A204.1 (cell line): Measurements from ENCODE around the gene TMEM92.
"Not testable (repeated sequence)": the region's sequence is repeated elsewhere in the genome, so short reads cannot be mapped to it uniquely, and the experiment has no call there.

Experiments
- FAIRE-seq: peaks from 2 replicates; lab custom pipeline; 2012; peaks lifted over from hg19 to GRCh38; lab: Jason Lieb, UNC

Gene TMEM92

DNA sequence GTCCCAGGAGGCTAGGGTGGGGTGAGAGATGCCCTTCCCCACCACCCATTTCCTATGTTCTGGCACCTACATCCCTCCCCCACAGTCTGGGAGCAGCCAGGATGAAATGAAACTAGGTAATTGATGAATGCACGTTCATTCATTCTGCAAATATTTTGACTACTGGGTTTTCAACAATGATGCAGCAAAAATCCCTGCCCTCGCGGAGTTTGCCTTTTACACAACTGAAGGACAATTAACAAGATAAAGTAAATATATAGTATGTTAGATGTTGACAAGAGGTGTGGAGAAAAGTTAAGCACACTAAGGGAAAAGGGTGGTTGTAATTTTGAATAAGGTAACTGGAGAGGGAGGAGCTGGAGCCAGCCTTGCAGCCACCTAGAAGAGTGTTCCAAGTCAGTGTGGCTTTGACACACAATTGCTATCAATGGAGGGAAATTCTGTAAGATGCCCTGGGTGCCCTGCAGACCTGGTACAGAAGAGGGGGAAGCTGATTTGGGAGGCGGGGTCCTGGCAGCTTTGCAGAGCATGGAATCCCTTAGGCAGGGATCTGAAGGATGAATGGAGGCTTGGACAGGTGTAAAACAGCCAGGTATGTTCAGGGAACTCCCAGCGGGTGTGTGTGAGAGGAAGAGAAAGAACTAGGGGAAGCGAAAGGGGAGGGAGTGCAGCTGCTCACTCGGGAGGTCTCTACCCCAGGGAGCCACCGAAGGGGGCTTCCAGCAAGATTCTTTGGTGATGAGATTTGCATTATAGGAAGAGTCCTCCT, 2.5 kb downstream of the TMEM92 start:
- FAIRE-seq: no peak

DNA sequence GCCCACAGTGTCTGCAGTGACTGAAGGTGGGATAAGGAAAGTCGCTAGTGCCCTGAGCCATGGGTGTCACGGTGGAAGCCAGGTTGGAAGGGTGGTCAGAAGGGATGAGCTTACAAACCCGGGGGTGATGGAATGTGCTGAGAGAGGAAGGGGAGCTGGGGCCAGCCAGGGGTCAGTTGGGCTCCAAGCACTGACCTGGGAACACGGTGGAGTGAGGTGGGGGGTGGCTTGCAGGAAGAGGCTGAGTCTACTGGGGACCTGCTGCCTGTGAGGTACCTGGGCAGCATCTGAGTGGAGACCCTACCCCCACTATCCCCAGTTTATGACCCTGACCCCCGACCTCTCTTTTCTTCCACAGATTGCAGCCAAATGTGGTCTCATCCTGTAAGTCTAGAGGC, 3.1 kb downstream of the TMEM92 start:
- no peak for FAIRE-seq

DNA sequence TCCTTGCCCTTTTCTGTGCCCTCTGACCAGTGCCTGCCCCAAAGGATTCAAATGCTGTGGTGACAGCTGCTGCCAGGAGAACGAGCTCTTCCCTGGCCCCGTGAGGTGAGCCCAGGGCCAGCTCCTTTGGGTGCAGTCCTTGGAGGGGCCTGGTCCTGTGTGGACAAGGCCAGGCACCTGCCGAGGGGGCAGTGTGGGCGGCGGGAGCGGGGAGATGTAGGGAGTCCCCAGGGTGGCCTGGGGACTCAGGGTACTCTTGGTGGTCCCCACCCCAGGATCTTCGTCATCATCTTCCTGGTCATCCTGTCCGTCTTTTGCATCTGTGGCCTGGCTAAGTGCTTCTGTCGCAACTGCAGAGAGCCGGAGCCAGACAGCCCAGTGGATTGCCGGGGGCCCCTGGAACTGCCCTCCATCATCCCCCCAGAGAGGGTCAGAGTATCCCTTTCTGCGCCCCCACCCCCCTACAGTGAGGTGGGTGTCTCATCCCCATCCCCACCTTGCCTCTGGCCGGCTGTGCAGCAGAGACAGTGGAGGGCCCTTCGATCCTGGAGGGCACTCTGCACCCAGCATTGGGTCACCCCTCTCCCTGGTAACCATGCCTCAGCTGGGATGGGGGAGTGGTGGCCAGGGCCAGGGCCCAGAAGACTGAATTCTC, 4.4 kb downstream of the TMEM92 start:
- no peak for FAIRE-seq

DNA sequence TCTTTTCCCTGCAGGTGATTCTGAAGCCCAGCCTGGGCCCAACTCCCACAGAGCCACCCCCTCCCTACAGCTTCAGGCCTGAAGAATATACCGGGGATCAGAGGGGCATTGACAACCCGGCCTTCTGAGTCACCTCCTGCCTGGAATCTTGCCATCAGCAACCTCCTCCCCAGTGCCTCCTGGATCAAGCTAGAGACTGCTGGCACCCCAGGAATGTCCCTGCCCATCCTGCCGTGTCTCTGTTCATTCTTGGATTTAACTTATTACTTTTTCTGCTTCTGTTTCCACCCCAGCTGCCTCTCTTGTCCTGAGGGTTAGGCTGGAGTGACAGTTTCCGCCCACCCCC, 4.9 kb downstream of the TMEM92 start:
- FAIRE-seq: no peak

DNA sequence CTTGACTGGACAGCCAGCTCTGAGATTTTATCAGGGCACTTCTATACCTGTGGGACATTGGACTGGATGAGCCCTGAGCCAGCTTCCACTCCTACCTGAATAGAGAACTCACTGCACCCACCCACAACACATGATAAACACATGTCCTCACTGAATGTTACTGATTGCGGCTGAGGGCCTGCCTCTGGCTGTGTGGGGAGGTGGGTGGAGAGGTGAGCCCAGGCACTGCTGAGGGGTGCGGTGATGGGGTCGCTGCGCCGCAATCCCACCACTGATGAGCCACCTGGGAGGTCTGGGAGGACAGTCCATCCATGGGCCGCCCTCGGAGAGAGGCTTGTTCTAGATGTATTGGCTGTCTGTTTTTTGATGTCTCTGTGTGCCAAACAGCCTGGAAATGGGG, 5.4 kb downstream of the TMEM92 start:
- no peak for FAIRE-seq

DNA sequence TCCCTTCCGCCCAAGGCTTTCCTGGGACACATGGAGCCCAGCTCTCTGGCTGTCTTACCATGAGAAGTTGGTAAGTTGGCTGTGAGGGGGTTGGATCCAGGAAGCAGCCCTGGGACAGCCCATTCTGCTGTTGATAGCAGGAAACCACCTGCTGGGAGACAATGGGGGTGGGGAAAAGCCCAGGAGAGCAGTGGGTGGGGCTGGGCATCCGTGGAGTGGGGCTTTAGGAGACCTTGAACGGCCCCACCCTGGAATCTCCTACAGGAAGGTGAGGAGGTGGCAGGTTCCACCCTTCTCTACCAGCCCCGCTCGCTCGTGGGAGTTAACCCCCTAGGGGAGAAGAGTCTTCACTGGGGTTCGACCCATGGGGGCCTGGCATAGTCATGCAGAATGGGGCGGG, 5.8 kb downstream of the TMEM92 start:
- no peak for FAIRE-seq

DNA sequence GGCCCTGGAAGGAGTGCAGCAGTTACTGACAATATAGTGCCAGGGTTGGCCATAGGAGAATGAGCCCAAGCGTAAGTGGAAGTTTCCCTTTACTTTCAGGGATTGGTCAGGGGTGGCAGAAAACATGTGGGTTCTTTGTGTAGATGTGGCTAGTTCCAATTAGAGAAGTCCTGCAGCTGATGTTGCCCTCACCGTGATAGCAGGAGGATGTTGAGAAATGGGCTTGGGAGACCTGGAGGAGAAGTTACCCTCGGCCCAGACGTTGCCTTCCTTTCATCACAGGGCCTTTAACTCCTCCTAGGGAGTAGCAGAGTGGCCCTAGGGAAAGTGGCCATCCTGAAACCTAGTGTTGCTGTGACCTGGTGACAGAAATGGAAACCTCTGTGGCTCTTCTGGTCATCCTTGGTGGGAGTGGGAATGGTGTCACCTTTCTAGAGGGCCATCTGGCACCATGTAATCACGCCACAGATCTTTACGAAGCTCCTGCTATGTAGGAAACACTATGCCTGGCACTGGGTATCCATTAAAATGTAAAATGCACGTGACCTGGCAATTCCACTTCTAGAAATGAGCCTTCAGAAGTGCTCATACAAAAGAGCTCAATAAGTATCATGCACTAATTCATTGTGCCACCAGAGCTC, 6.7 kb downstream of the TMEM92 start:
- FAIRE-seq: no peak

DNA sequence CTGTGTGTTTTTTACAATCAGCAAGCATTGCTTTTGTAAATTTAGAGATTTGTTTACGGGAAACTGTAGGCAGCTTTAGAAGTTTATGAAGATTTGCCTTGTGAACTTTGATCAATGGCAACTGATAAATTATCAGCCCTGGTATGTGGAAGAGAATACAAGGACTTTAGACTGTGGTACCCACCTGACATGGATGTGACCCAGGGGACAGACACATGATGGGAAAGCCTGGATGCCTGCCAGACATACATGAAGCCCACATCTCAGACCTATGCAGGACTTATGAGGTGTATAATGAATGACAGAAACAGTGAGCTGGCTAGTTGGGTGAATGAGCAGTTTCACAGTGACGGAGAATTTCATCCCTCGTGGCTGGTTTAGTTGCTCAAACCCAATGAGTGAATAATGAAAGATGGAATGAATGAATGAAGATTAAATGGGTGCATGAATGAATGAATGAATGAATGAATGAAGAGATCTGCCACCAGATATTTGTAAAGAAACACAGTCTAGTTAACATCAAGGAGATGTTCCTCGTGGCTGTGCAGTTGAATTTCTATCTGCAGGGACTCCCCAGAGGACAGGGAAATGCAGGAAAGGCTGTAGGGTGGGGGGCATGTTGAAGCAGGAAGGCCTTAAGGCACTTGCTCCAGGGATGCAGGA, 7.6 kb downstream of the TMEM92 start:
- FAIRE-seq: no peak

DNA sequence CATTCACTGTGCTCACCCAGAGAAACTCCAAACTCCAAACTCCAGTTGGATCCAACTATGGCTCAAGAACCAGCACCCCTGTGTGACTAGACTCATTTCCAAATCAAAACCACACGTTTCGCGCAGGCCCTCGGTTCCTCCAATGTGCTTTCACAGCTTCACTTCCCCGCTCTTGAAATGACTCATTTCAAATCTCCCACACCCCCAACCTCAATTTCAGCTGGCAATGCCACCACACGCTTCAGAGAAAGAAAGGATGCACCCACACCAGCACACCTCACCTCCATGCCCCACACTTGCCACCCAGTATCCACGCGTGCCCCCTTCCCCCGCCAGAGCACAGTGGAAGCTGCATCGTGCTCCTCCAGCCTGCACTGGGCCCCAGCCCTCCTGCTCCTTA, 9.0 kb downstream of the TMEM92 start:
- no peak for FAIRE-seq

DNA sequence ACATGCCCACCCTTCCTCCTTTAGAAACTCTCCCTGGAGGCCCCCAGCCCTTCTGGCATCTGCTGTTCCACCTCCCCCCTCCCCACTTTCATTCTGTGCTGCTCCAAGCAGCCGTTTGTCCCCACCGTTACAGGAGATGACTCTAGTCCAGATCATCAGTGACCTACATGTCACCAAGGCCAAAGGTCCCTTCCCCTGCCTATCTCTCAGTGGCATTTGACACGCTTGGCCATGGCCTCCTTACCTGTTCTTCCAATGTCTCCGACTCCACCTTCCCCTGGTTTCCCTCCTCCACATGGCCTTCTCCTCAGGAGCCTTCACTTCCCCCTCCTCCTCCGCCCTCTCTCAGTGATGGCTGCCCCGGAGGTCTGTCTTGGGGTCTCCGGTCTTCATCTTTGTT, 9.4 kb downstream of the TMEM92 start:
- FAIRE-seq: no peak

DNA sequence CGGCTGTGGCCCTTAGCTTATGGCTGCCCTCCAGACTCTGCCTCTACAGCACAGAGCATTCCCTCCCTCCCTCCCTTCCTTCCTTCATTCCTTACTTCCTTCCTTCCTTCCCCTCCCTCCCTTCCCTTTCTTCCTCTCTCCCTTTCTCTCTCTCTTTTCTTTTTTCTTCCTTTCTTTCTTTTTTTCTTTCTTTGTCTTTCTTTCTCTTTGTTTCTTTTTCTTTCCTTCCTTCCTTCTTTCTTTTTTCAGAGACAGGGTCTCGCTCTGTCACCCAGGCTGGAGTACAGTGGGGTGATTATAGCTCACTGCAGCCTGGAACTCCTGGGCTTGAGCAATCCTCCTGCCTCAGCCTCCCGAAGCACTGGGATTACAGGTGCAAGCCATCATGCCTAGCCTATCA, 11.7 kb downstream of the TMEM92 start:
- no peak for FAIRE-seq

DNA sequence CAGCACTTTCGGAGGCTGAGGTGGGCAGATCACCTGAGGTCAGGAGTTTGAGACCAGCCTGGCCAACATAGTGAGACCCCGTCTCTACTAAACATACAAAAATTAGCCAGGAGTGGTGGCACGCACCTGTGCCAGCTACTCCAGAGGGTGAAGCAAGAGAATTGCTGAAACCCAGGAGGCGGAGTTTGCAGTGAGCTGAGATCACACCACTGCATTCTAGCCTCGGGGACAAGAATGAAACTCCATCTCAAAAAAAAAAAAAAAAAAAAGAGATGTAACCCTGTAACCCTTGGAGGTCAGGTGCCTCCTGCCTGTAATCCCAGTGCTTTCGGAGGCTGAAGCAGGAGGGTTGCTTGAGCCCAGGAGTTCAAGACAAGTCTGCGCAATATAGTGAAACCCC, 13.0 kb downstream of the TMEM92 start:
- FAIRE-seq: not testable (repeated sequence)

DNA sequence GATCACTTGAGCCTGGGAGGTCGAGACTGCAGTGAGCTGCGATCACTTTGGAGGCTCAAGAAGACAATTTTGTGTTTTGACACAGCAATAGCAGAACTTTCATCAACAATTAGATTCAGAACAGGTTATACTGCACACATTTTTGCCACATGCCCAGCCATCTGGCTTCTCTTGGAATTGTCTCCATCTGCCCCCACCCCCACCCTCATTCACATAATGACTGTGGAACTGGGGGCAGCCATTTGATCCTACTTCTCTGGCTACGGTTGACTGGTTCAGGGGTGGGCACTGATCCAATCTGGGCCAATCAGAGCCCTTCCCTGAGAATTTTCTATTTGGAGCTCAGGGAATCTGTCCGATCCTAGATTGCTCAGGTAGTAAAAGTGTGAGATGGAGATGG, 14.0 kb downstream of the TMEM92 start:
- no peak for FAIRE-seq

DNA sequence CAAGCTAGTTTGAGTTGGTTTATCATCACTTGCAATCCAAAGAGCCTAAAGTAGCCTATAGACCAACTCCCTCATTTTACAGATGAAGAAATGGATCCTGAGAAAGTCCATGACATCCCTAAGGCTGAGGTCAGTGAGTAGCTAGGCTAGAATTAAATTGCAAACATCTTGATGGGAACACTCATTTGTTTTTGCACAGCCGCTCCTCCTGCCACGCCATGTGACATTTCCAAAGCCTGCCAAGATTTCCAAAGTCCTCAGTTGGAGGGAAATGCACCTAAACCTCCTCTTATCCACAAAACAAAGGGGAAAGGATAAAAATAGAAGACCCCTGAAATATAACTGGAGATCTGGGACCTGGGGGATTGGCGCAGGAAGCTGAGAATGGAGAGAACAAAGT, 15.0 kb downstream of the TMEM92 start:
- no peak for FAIRE-seq

DNA sequence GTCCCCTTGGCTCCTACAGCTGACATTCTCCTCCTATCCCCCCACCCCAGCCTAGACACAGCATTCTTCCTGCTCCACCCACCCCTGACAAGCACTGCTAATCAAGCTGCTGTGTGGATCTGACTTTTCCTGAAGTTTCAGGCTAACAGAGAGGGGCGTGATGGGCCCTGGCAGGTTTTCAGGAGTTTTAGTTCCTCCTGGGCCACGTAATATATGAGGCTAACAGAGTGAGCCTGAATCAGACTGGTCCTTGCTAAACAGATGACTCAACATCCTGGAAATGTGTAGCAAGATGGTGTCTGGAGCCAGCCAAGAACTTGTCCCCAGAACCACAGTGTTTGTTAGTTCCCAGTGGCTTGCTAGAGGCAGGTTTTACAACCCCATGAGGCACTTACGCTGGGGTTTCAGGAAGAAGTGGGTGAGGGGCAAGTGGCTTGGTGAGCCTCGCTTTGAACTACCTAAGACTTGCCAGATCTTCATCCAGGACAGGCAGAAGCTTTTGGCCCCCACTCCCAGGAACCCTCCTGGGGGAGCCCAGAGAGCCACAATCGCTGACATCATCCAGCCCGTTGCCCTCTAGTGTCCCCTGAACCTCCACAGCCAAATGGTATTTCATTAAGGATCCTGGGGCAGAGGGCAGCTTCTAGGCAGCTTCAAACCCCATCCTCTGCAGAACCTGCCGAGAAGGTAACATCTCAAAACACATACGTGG, 15.9 kb downstream of the TMEM92 start:
- FAIRE-seq: no peak

DNA sequence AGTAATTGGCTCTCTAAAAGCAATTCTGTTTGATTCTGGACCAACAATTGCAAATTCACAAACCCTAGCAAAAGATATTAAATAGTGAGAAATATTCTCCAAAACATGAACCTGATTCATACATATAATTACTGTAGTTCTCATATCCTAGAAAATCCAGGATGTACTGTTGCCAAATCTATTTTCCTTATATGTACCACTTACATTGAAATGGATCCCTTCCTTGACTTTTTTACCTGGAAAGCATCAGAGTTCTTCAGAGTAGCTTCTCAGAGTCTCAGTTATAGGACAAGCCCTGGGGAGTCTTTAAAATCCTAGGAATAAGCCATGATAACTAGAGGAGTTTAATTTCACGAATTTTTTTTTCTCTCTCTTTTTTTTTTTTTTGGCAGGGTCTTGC, 16.7 kb downstream of the TMEM92 start:
- FAIRE-seq: no peak

DNA sequence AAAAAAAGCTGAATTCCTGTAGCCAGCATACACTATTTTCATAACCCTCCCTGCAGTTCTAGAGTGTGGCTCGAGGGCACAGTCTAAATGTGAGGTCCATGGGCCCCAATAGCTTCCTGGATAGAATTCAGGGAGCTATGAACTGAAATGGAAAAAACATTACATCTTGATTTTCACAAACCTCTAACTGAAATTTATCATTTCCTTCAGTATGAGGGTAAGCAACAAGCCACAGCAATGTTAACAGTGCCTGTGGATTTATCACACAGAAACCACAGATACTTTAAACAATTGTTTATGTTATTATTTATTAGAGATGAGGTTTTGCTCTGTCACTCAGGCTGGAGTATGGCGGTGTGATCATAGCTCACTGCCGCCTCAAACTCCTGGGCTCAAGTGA, 18.2 kb downstream of the TMEM92 start:
- FAIRE-seq: no peak

DNA sequence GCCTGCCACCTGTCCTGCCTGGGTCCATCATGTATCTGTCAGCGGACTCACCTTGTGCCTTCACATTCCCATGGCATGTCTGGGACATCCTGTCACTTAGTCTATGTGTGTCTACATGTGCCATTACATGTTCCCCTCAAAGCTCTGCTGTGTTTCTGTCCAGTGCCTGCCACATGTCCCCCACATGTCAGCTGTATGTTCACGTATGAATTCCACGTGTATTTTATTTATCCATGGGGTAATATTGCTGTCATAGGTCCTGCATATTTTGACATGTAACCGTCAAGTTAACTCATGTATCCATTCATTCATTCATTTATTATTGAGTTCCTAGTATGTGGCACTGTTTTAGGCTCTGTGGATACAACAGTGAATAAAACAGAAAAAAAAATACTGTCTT, 20.8 kb downstream of the TMEM92 start:
- no peak for FAIRE-seq

DNA sequence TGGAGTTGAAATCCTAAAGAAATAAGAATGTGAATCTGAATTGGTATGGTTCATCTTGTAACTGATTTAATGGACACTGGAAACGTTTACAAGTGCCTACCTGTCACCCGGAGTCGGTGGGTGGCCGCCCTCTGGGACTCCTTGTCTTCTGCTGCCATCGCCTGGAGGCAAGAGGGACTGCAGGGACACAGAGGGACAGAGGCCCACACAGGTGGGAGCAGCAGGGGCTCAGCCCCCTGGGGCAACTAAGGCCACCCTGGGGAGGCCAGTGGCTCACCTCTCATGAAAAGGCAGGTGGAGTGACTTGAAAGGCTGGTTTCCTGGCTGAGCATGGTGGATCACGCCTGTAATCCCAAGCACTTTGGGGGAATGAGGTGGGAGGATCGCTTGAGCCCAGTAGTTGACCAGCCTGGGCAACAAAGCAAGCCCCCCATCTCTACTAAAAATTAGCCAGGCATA, 23.2 kb downstream of the TMEM92 start:
- no peak for FAIRE-seq

DNA sequence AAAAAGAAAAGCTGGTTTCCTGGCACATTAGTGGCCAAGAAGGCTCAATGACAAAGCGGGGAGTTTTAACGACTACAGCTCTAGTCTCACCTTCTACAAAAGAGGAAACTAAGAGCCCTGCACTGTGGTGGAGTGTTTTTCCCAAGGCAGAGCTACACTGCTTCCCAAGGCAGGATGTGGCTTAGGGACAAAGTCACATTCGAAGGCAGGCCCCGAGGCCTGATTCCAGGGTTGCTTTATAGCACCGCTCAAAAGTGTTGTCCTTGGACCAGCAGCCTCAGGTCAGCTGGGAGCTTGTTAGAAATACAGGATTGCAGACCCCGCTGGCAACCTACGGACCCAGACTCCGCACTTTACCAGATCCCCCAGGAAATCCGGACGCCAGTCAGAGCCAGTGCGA, 23.8 kb downstream of the TMEM92 start:
- FAIRE-seq: no peak

DNA sequence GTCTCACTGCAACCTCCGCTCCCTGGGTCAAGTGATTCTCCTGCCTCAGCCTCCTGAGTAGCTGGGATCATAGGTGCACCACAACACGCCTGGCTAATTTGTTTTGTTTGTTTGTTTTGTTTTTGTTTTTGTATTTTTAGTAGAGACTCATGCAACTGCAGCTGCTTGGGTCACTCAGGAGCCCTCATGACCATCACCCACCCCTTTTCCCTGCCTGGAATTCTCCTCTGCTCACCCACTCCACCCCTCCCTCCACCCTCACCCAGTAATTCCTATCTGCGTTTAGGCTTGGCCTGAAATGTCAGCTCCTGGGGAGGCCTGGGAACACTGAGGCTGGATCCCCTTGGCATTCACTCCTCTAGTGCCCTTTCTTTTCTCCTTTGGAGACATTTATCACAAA, 25.5 kb downstream of the TMEM92 start:
- no peak for FAIRE-seq

DNA sequence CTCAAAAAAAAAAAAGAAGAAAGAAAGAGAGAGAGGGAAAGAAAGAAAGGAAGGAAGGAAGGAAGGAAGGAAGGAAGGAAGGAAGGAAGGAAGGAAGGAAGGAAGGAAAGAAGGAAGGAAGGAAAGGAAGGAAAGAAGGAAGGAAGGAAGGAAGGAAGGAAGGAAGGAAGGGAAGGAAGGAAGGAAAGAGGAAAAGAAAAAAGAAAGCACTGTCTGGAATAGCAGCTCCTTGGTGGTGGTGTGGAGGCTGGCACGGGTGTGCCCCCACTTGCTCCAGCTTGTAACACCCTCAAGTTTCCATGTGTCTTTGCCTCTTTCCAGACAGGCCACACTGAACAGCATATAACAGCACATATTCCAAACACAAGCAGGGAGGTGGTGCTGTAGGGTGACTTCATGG, 26.6 kb downstream of the TMEM92 start:
- not testable (repeated sequence) for FAIRE-seq
